ENCODE data around the gene MAST2. TPM values are rescaled to one million over a fixed set of nuclear protein-coding genes. Genes with fewer than 3 reads are reported as not detected.

Gene MAST2
- total RNA-seq, 1 experiment from 2014 or later = 77.0 TPM

DNA sequence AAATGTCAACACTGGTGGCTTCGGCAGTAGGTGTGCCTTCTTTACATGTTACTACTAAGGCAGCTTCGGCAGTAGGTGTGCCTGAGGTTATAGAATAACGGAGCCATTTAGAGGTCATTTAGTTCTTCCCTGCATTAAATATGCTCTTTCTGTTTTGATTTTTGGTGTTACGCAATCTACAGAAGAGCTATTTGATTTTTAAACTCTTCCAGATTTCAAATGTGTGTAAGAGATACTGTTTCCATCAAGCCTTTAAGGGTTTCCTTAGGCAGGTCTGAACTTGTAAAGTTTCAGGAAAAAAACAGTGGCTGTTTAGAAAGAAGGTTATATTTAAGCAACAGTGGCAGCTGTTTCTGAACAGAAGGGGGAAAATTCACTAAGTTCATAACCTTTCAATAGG lies 274.2 kb downstream of the MAST2 start:
- POLR2A ChIA-PET = interaction anchor here (0.6 kb wide), 1 partner anchor 51 kb away, joined by 3 read pairs; no protein-coding TSS in a partner anchor
- intact Hi-C loops (cut with micrococcal nuclease; ENCODE audit: unreplicated experiment) = no loop called here
- in situ Hi-C loops (cut with HindIII; ENCODE audit: low pct_unique_long_range_greater_than_20kb, low sequenced_read_pairs) = no loop called here

DNA sequence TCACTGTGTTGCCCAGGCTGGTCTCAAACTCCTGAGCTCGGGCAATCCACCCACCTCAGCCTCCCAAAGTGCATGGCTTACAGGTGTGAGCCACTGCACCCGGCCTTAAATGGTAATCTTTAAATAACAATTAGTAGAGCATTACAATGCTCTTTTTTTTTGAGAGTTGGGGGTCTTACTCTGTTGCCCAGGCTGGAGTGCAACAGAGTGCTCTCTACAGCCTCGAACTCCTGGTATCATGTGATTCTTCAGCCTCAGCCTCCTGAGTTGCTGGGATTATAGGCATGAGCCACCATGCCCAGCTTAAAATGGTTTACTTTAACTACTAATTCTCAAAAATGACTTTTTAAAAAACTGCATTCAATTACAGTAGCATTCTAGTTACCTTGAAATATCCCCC lies 276.8 kb downstream of the MAST2 start:
- CTCF ChIA-PET = no interaction called here
- in situ Hi-C loops (cut with HindIII; ENCODE audit: low pct_unique_long_range_greater_than_20kb, low sequenced_read_pairs) = no loop called here
- no peak overlapping the region for H3K27ac ChIP-seq (ENCODE audit: low read length)
- H3K9me3 ChIP-seq (ENCODE audit: control insufficient read depth, insufficient read depth, low read depth, low read length) = no peaks in the 10 kb centered on the region
- DNase-seq (ENCODE audit: low read depth, low spot score) (no peak), ATAC-seq (no peak)
- POLR2A ChIA-PET = no interaction called here
- no TSS peak for BruUV-seq (replicated peaks)
- peaks cover 7% of the 10 kb centered on the region; the same call in 1 of the 2 replicates for H3K36me3 ChIP-seq (ENCODE audit: control insufficient read depth, insufficient read depth, low read length)
- intact Hi-C loops (cut with micrococcal nuclease; ENCODE audit: unreplicated experiment) = no loop called here
- H3K27me3 ChIP-seq (ENCODE audit: control insufficient read depth, insufficient read depth, low read length) = no peaks in the 10 kb centered on the region
- no peaks in the 10 kb centered on the region for H3K4me1 ChIP-seq (ENCODE audit: control insufficient read depth, insufficient read depth, low read length)
- TF ChIP-seq TCF7L2 (IDR thresholded peaks at IDR 0.05; ENCODE audit: low read depth, low read length) (no peak), SIN3A (IDR thresholded peaks at IDR 0.05; ENCODE audit: borderline replicate concordance, insufficient read depth, low read depth, low read length) (no peak), POLR2AphosphoS5 (IDR thresholded peaks at IDR 0.05; ENCODE audit: low read depth, low read length) (no peak), REST (IDR thresholded peaks at IDR 0.05; ENCODE audit: insufficient read depth in 1 of 2, low read depth in 2 of 2, low read length in 1 of 2) (no peak), CTCF (IDR thresholded peaks at IDR 0.05) (no peak)
- H3K4me3 ChIP-seq (ENCODE audit: low read depth in 2 of 2, low read length in 2 of 2) = no peak overlapping the region

More for the DNA sequence above, 274.2 kb downstream of the MAST2 start:
- TF ChIP-seq POLR2AphosphoS5 (IDR thresholded peaks at IDR 0.05; ENCODE audit: low read depth, low read length) (no peak), CTCF (IDR thresholded peaks at IDR 0.05) (no peak), SIN3A (IDR thresholded peaks at IDR 0.05; ENCODE audit: borderline replicate concordance, insufficient read depth, low read depth, low read length) (no peak), TCF7L2 (IDR thresholded peaks at IDR 0.05; ENCODE audit: low read depth, low read length) (no peak), REST (IDR thresholded peaks at IDR 0.05; ENCODE audit: insufficient read depth in 1 of 2, low read depth in 2 of 2, low read length in 1 of 2) (no peak)
- no peaks in the 10 kb centered on the region for H3K9me3 ChIP-seq (ENCODE audit: control insufficient read depth, insufficient read depth, low read depth, low read length)
- CTCF ChIA-PET = no interaction called here
- no peak overlapping the region for H3K27ac ChIP-seq (ENCODE audit: low read length)
- no TSS peak for BruUV-seq (replicated peaks)
- no peaks in the 10 kb centered on the region for H3K4me1 ChIP-seq (ENCODE audit: control insufficient read depth, insufficient read depth, low read length)
- ATAC-seq (no peak), DNase-seq (ENCODE audit: low read depth, low spot score) (no peak)
- H3K36me3 ChIP-seq (ENCODE audit: control insufficient read depth, insufficient read depth, low read length) = peaks cover 7% of the 10 kb centered on the region; the same call in 1 of the 2 replicates
- H3K27me3 ChIP-seq (ENCODE audit: control insufficient read depth, insufficient read depth, low read length) = no peaks in the 10 kb centered on the region
- no peak overlapping the region for H3K4me3 ChIP-seq (ENCODE audit: low read depth in 2 of 2, low read length in 2 of 2)
